GM23338 (cell line): ENCODE results near the gene IL1B. TPM values are rescaled to one million over a fixed set of nuclear protein-coding genes. Genes with fewer than 3 reads are reported as not detected.

Experiments
- ATAC-seq: fragments of 200-7000 bp; cut with Tn5 transposase; 3 replicates; pipeline ENCODE4 v1.9.1; 2020
- DNase-seq: peaks from one replicate; pipeline ENCODE4 v3.0.0-alpha.2; 2015; ENCODE audit warnings: low spot score
- H2AFZ ChIP-seq: fragments of 200-600 bp; sonication (generic); 2 replicates; pipeline ENCODE4 v1.8.0; 2016; ENCODE audit warnings: antibody characterized with exemption, mild to moderate bottlenecking, moderate library complexity
- H3F3A ChIP-seq: fragments of 200-600 bp; sonication (generic); replicated peaks from 2 replicates; pipeline ENCODE4 v1.8.0; 2017; ENCODE audit warnings: antibody characterized with exemption, mixed run types, low read depth
- H3K27ac ChIP-seq: fragments of 200-600 bp; sonication (generic); 2 replicates; pipeline ENCODE4 v1.6.1; 2016; ENCODE audit warnings: low read depth
- H3K27me3 ChIP-seq: fragments of 200-600 bp; sonication (generic); 2 replicates; pipeline ENCODE4 v1.8.0; 2016; ENCODE audit warnings: mild to moderate bottlenecking, mixed run types, moderate library complexity; ENCODE audit not compliant: insufficient read depth
- H3K36me3 ChIP-seq: fragments of 200-600 bp; sonication (generic); 2 replicates; pipeline ENCODE4 v1.8.0; 2016; ENCODE audit warnings: mild to moderate bottlenecking; ENCODE audit not compliant: insufficient read depth
- H3K4me1 ChIP-seq: fragments of 200-600 bp; sonication (generic); 2 replicates; pipeline ENCODE4 v1.8.0; 2016; ENCODE audit warnings: mild to moderate bottlenecking, moderate library complexity; ENCODE audit not compliant: insufficient read depth
- H3K4me2 ChIP-seq: fragments of 200-600 bp; sonication (generic); 2 replicates; pipeline ENCODE4 v1.7.1; 2017; ENCODE audit warnings: mixed run types
- H3K4me3 ChIP-seq: fragments of 200-600 bp; sonication (generic); 2 replicates; pipeline ENCODE4 v1.6.1; 2016; ENCODE audit warnings: mixed run types
- H3K79me2 ChIP-seq: fragments of 200-600 bp; sonication (generic); replicated peaks from 2 replicates; pipeline ENCODE4 v1.8.0; 2017; ENCODE audit warnings: mild to moderate bottlenecking; ENCODE audit not compliant: insufficient read depth
- H3K9me2 ChIP-seq: fragments of 200-600 bp; sonication (generic); 2 replicates; pipeline ENCODE4 v1.8.0; 2017; ENCODE audit not compliant: insufficient read depth
- H4K20me1 ChIP-seq: fragments of 200-600 bp; sonication (generic); replicated peaks from 2 replicates; pipeline ENCODE4 v1.8.0; 2017; ENCODE audit warnings: mild to moderate bottlenecking; ENCODE audit not compliant: insufficient read depth
- H3K27ac Mint-ChIP-seq: 2 replicates; pipeline ENCODE4 v1.8.0; 2020; ENCODE audit warnings: inconsistent platforms, mild to moderate bottlenecking, moderate library complexity, mixed read lengths
- H3K27me3 Mint-ChIP-seq: 3 replicates; pipeline ENCODE4 v1.8.0; 2022; ENCODE audit warnings: low read depth, mild to moderate bottlenecking, moderate library complexity, mixed read lengths, inconsistent platforms; ENCODE audit not compliant: insufficient read depth, poor library complexity
- H3K36me3 Mint-ChIP-seq: 3 replicates; pipeline ENCODE4 v1.8.0; 2021; ENCODE audit warnings: low read depth, mild to moderate bottlenecking, inconsistent platforms, moderate library complexity, mixed read lengths
- H3K4me1 Mint-ChIP-seq: 3 replicates; pipeline ENCODE4 v1.8.0; 2020; ENCODE audit warnings: mild to moderate bottlenecking, inconsistent platforms, mixed read lengths
- H3K4me3 Mint-ChIP-seq: 3 replicates; pipeline ENCODE4 v1.8.0; 2021; ENCODE audit warnings: moderate library complexity, mild to moderate bottlenecking, inconsistent platforms, mixed read lengths
- H3K9me3 Mint-ChIP-seq: 3 replicates; pipeline ENCODE4 v1.8.0; 2020; ENCODE audit warnings: moderate library complexity, mild to moderate bottlenecking, inconsistent platforms, mixed read lengths
- ETS1 ChIP-seq: IDR thresholded peaks from 2 replicates; pipeline ENCODE4 v1.6.1; 2016; ENCODE audit warnings: antibody characterized with exemption
- EZH2 ChIP-seq: fragments of 200-600 bp; sonication (generic); IDR thresholded peaks from one replicate; pipeline ENCODE4 v1.8.0; 2017; ENCODE audit warnings: antibody characterized with exemption, mild to moderate bottlenecking, low read depth; ENCODE audit not compliant: unreplicated experiment
- NANOG ChIP-seq: IDR thresholded peaks from 2 replicates; pipeline ENCODE4 v1.6.1; 2016; ENCODE audit warnings: antibody characterized with exemption, borderline replicate concordance
- STAT1 ChIP-seq: IDR thresholded peaks from one replicate; pipeline ENCODE4 v1.6.1; 2016; ENCODE audit warnings: antibody characterized with exemption; ENCODE audit not compliant: unreplicated experiment
- ZNF114 ChIP-seq: fragments of 250-450 bp; sonication (Bioruptor Pico); IDR thresholded peaks from 2 replicates; pipeline ENCODE4 v1.5.0; 2020; ENCODE audit warnings: mild to moderate bottlenecking, moderate library complexity
- ZNF331 ChIP-seq: fragments of 250-450 bp; sonication (Bioruptor Pico); IDR thresholded peaks from 2 replicates; pipeline ENCODE4 v1.5.0; 2020; ENCODE audit warnings: low read depth, mild to moderate bottlenecking, moderate library complexity
- polyA plus RNA-seq: library from polyadenylated mRNA; unstranded; fragments of >200 nt; fragmentation: Nextera tagmentation; extraction: Ambion mirVana; gene quantifications from 2 replicates; pipeline ENCODE4 v1.2.1, GENCODE V29; 2016
- total RNA-seq: library from RNA; depleted of rRNA; stranded (reverse); fragments of >200 nt; shearing (Covaris generic); gene quantifications from 2 replicates; pipeline ENCODE4 v1.2.3, GENCODE V29; 2014
- TF ChIP-seq, protein P1 (sequence below): fragments of 250-450 bp; sonication (Bioruptor Pico); IDR thresholded peaks from 2 replicates; pipeline ENCODE4 v1.5.0; 2020; ENCODE audit warnings: mild to moderate bottlenecking, moderate library complexity

The IL1B gene
- total and polyA plus RNA-seq, 2 experiments from 2014 or later: not detected

- Mint-ChIP-seq H3K27me3 (peaks cover 4% of the 10 kb centered on the region), H3K4me3 (no peak overlapping the region), H3K4me1 (peaks cover 47% of the 10 kb centered on the region), H3K27ac (no peak overlapping the region), H3K9me3 (no peaks in the 10 kb centered on the region), H3K36me3 (no peaks in the 10 kb centered on the region)
- Histone ChIP-seq H2AFZ (no peak overlapping the region), H4K20me1 (no peaks in the 10 kb centered on the region), H3K4me3 (no peak overlapping the region), H3K4me2 (peak overlapping the region; percentile 41; the same call in 1 of the 2 replicates), H3K36me3 (no peaks in the 10 kb centered on the region), H3K27ac (no peak overlapping the region), H3K9me2 (no peaks in the 10 kb centered on the region; the same call in none of the 2 replicates), H3F3A (no peaks in the 10 kb centered on the region), H3K79me2 (no peaks in the 10 kb centered on the region), H3K4me1 (peaks cover 35% of the 10 kb centered on the region), H3K27me3 (no peaks in the 10 kb centered on the region)
- no peak for TF ChIP-seq ZNF331 (CRISPR knock-in tag)
- TF ChIP-seq, protein P1, sequence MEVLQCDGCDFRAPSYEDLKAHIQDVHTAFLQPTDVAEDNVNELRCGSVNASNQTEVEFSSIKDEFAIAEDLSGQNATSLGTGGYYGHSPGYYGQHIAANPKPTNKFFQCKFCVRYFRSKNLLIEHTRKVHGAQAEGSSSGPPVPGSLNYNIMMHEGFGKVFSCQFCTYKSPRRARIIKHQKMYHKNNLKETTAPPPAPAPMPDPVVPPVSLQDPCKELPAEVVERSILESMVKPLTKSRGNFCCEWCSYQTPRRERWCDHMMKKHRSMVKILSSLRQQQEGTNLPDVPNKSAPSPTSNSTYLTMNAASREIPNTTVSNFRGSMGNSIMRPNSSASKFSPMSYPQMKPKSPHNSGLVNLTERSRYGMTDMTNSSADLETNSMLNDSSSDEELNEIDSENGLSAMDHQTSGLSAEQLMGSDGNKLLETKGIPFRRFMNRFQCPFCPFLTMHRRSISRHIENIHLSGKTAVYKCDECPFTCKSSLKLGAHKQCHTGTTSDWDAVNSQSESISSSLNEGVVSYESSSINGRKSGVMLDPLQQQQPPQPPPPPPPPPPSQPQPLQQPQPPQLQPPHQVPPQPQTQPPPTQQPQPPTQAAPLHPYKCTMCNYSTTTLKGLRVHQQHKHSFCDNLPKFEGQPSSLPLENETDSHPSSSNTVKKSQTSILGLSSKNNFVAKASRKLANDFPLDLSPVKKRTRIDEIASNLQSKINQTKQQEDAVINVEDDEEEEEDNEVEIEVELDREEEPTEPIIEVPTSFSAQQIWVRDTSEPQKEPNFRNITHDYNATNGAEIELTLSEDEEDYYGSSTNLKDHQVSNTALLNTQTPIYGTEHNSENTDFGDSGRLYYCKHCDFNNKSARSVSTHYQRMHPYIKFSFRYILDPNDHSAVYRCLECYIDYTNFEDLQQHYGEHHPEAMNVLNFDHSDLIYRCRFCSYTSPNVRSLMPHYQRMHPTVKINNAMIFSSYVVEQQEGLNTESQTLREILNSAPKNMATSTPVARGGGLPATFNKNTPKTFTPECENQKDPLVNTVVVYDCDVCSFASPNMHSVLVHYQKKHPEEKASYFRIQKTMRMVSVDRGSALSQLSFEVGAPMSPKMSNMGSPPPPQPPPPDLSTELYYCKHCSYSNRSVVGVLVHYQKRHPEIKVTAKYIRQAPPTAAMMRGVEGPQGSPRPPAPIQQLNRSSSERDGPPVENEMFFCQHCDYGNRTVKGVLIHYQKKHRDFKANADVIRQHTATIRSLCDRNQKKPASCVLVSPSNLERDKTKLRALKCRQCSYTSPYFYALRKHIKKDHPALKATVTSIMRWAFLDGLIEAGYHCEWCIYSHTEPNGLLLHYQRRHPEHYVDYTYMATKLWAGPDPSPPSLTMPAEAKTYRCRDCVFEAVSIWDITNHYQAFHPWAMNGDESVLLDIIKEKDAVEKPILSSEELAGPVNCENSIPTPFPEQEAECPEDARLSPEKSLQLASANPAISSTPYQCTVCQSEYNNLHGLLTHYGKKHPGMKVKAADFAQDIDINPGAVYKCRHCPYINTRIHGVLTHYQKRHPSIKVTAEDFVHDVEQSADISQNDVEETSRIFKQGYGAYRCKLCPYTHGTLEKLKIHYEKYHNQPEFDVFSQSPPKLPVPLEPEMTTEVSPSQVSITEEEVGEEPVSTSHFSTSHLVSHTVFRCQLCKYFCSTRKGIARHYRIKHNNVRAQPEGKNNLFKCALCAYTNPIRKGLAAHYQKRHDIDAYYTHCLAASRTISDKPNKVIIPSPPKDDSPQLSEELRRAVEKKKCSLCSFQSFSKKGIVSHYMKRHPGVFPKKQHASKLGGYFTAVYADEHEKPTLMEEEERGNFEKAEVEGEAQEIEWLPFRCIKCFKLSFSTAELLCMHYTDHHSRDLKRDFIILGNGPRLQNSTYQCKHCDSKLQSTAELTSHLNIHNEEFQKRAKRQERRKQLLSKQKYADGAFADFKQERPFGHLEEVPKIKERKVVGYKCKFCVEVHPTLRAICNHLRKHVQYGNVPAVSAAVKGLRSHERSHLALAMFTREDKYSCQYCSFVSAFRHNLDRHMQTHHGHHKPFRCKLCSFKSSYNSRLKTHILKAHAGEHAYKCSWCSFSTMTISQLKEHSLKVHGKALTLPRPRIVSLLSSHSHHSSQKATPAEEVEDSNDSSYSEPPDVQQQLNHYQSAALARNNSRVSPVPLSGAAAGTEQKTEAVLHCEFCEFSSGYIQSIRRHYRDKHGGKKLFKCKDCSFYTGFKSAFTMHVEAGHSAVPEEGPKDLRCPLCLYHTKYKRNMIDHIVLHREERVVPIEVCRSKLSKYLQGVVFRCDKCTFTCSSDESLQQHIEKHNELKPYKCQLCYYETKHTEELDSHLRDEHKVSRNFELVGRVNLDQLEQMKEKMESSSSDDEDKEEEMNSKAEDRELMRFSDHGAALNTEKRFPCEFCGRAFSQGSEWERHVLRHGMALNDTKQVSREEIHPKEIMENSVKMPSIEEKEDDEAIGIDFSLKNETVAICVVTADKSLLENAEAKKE (CRISPR knock-in tag): peak; percentile 81
- DNase-seq: peak; percentile 81
- ATAC-seq: peak; percentile 90
Measured at GRCh38 chr2:112814278-112814677, 22.3 kb downstream of the IL1B start.

- no peak for DNase-seq
- TF ChIP-seq STAT1 (no peak), NANOG (no peak), EZH2 (no peak), ZNF114 (CRISPR knock-in tag) (no peak), ETS1 (no peak)
Measured at GRCh38 chr2:112813280-112813966, 23.2 kb downstream of the IL1B start.

More at GRCh38 chr2:112813280-112813966, 23.2 kb downstream of the IL1B start:
- peaks cover 28% of the 10 kb centered on the region for H3K4me1 ChIP-seq
- H3K79me2 ChIP-seq: no peaks in the 10 kb centered on the region
- Mint-ChIP-seq H3K4me1 (peaks cover 47% of the 10 kb centered on the region), H3K36me3 (no peaks in the 10 kb centered on the region), H3K27me3 (peaks cover 4% of the 10 kb centered on the region), H3K27ac (no peak overlapping the region), H3K4me3 (no peak overlapping the region), H3K9me3 (no peaks in the 10 kb centered on the region)
- no peak overlapping the region for H2AFZ ChIP-seq
- H3K4me3 ChIP-seq: no peak overlapping the region
- no peak overlapping the region for H3K27ac ChIP-seq
- no peaks in the 10 kb centered on the region for H4K20me1 ChIP-seq
- H3K27me3 ChIP-seq: no peaks in the 10 kb centered on the region
- no peaks in the 10 kb centered on the region for H3F3A ChIP-seq
- no peak for ATAC-seq
- H3K36me3 ChIP-seq: no peaks in the 10 kb centered on the region
- H3K4me2 ChIP-seq: no peak overlapping the region
- H3K9me2 ChIP-seq: no peaks in the 10 kb centered on the region; the same call in none of the 2 replicates
